H1 (cell line): ENCODE data around the gene PIAS2. TPM values are rescaled to one million over a fixed set of nuclear protein-coding genes. Genes with fewer than 3 reads are reported as not detected.
"Not testable (repeated sequence)": the region's sequence is repeated elsewhere in the genome, so short reads cannot be mapped to it uniquely, and the experiment has no call there.

Experiments
- CTCF ChIA-PET: fragments of 300-600 bp; sonication (Branson Sonifier 250); formaldehyde crosslinking; loops from one replicate; lab custom pipeline; 2021; ENCODE audit not compliant: partially characterized antibody; lab: Charles Lee
- POLR2A ChIA-PET: fragments of 300-600 bp; sonication (Branson Sonifier 250); formaldehyde crosslinking; loops from one replicate; lab custom pipeline; 2021; ENCODE audit warnings: inconsistent platforms; ENCODE audit not compliant: partially characterized antibody; lab: Charles Lee
- DNase-seq, 2 experiments: peaks; one replicate each; pipeline versions ENCODE4 v3.0.0 to v3.0.0-alpha.2; 2010 to 2022; ENCODE audit warnings: low spot score in 2 of 2, low read depth in 1 of 2, mixed read lengths in 1 of 2
- FAIRE-seq: peaks from 2 replicates; lab custom pipeline; 2011; peaks lifted over from hg19 to GRCh38; lab: Jason Lieb, UNC
- H2AFZ ChIP-seq: 2 replicates; pipeline ENCODE4 v1.8.1; 2012; ENCODE audit warnings: low read length, inconsistent platforms
- H2AK5ac ChIP-seq: 2 replicates; pipeline ENCODE4 v1.6.1; 2013; ENCODE audit warnings: low read depth, low read length
- H2BK120ac ChIP-seq: replicated peaks from 2 replicates; pipeline ENCODE3; 2013; ENCODE audit warnings: low read depth, low read length, inconsistent platforms
- H2BK12ac ChIP-seq: 2 replicates; pipeline ENCODE4 v1.6.1; 2013; ENCODE audit warnings: low read depth, low read length
- H2BK15ac ChIP-seq: 2 replicates; pipeline ENCODE4 v1.6.1; 2013; ENCODE audit warnings: low read length
- H2BK20ac ChIP-seq: 2 replicates; pipeline ENCODE4 v1.6.1; 2013; ENCODE audit warnings: low read length
- H2BK5ac ChIP-seq: 2 replicates; pipeline ENCODE4 v1.6.1; 2013; ENCODE audit warnings: low read depth, low read length
- H3K14ac ChIP-seq: 2 replicates; pipeline ENCODE4 v1.6.1; 2013; ENCODE audit warnings: inconsistent platforms; ENCODE audit not compliant: insufficient read length
- H3K18ac ChIP-seq: 2 replicates; pipeline ENCODE4 v1.6.1; 2013; ENCODE audit warnings: low read length; ENCODE audit errors: extremely low read depth
- H3K23ac ChIP-seq: 2 replicates; pipeline ENCODE4 v1.6.1; 2013; ENCODE audit warnings: inconsistent platforms; ENCODE audit not compliant: insufficient read length
- H3K23me2 ChIP-seq: 2 replicates; pipeline ENCODE4 v1.6.1; 2013; ENCODE audit warnings: low read depth, low read length
- H3K27ac ChIP-seq: 2 replicates; pipeline ENCODE4 v1.6.1; 2011; ENCODE audit warnings: low read depth, low read length, inconsistent platforms
- H3K27me3 ChIP-seq, 4 experiments: replicated peaks in 1 of 4; 1 replicate in 1 of 4; 2 replicates in 3 of 4; pipeline versions ENCODE4 v1.6.1 to v1.8.1; 2011 to 2013; ENCODE audit warnings: low read length in 3 of 4, mild to moderate bottlenecking in 3 of 4, inconsistent platforms in 2 of 4, mixed read lengths in 2 of 4, moderate library complexity in 1 of 4; ENCODE audit not compliant: control insufficient read depth in 3 of 4, insufficient read depth in 3 of 4; ENCODE audit errors: extremely low read depth in 1 of 4
- H3K36me3 ChIP-seq, 4 experiments: 2 replicates each; pipeline versions ENCODE4 v1.6.1 to v1.8.1; 2011 to 2013; ENCODE audit warnings: mild to moderate bottlenecking in 4 of 4, low read length in 3 of 4, moderate library complexity in 2 of 4, control low read depth in 1 of 4, inconsistent platforms in 1 of 4; ENCODE audit not compliant: insufficient read depth in 4 of 4, control insufficient read depth in 2 of 4
- H3K4ac ChIP-seq: replicated peaks from 2 replicates; pipeline ENCODE3; 2013; ENCODE audit warnings: low read length, low read depth, mixed read lengths, inconsistent platforms; ENCODE audit not compliant: insufficient read length
- H3K4me1 ChIP-seq, 4 experiments: replicated peaks in 1 of 4; 1 replicate in 1 of 4; 2 replicates in 3 of 4; pipeline versions ENCODE4 v1.6.1 to v1.8.1; 2011 to 2013; ENCODE audit warnings: low read length in 3 of 4, inconsistent platforms in 2 of 4, mixed read lengths in 1 of 4; ENCODE audit not compliant: insufficient read depth in 4 of 4, control insufficient read depth in 3 of 4
- H3K4me2 ChIP-seq, 2 experiments: 2 replicates each; pipeline versions ENCODE4 v1.6.1 to v1.8.1; 2011 to 2013; ENCODE audit warnings: low read depth in 2 of 2, low read length in 2 of 2, control low read depth in 1 of 2, inconsistent platforms in 1 of 2, mild to moderate bottlenecking in 1 of 2; ENCODE audit not compliant: insufficient read depth in 1 of 2
- H3K4me3 ChIP-seq, 4 experiments: fragments of 200-600, 300-600 bp in 1 of 4; sonication (generic), shearing (Covaris generic), sonication (Bioruptor Twin) in 1 of 4; 2 replicates each; pipeline versions ENCODE4 v1.5.1 to v1.8.1; 2011 to 2016; ENCODE audit warnings: low read length in 4 of 4, low read depth in 3 of 4, control low read depth in 2 of 4, inconsistent platforms in 2 of 4, mild to moderate bottlenecking in 2 of 4, mixed read lengths in 1 of 4, moderate library complexity in 1 of 4; ENCODE audit not compliant: insufficient read depth in 2 of 4; ENCODE audit errors: extremely low read depth in 1 of 4
- H3K56ac ChIP-seq: replicated peaks from 2 replicates; pipeline ENCODE3; 2013; ENCODE audit warnings: low read depth, mild to moderate bottlenecking, mixed read lengths, low read length, inconsistent platforms; ENCODE audit not compliant: insufficient read length
- H3K79me1 ChIP-seq: 2 replicates; pipeline ENCODE4 v1.6.1; 2013; ENCODE audit warnings: low read depth, low read length, control low read depth
- H3K79me2 ChIP-seq, 2 experiments: 2 replicates each; pipeline versions ENCODE4 v1.6.1 to v1.8.1; 2012 to 2013; ENCODE audit warnings: low read length in 2 of 2, mild to moderate bottlenecking in 2 of 2, inconsistent platforms in 1 of 2; ENCODE audit not compliant: insufficient read depth in 2 of 2, control insufficient read depth in 1 of 2
- H3K9ac ChIP-seq, 4 experiments: replicated peaks in 1 of 4; 1 replicate in 1 of 4; 2 replicates in 3 of 4; pipeline versions ENCODE4 v1.6.1 to v1.8.1; 2011 to 2013; ENCODE audit warnings: low read depth in 3 of 4, low read length in 3 of 4, control low read depth in 2 of 4, mild to moderate bottlenecking in 2 of 4, moderate library complexity in 2 of 4, inconsistent platforms in 1 of 4; ENCODE audit errors: extremely low read depth in 1 of 4
- H3K9me3 ChIP-seq, 2 experiments: 2 replicates each; pipeline versions ENCODE4 v1.6.1 to v1.8.1; 2012 to 2013; ENCODE audit warnings: mild to moderate bottlenecking in 2 of 2, moderate library complexity in 2 of 2, control low read depth in 1 of 2, inconsistent platforms in 1 of 2, low read depth in 1 of 2, low read length in 1 of 2, mixed read lengths in 1 of 2; ENCODE audit not compliant: insufficient read depth in 2 of 2
- H4K20me1 ChIP-seq, 2 experiments: replicated peaks in 1 of 2; 2 replicates each; pipeline versions ENCODE3 to v1.8.1; 2011 to 2013; ENCODE audit warnings: inconsistent platforms in 2 of 2, low read length in 2 of 2, mild to moderate bottlenecking in 1 of 2; ENCODE audit not compliant: insufficient read depth in 2 of 2, control insufficient read depth in 1 of 2
- H4K5ac ChIP-seq: 2 replicates; pipeline ENCODE4 v1.6.1; 2013; ENCODE audit warnings: low read length, low read depth, mixed read lengths, inconsistent platforms; ENCODE audit not compliant: insufficient read length
- H4K8ac ChIP-seq: 2 replicates; pipeline ENCODE4 v1.8.0; 2013; ENCODE audit warnings: mild to moderate bottlenecking, moderate library complexity, low read length, inconsistent platforms; ENCODE audit not compliant: insufficient read depth; ENCODE audit errors: extremely low read depth
- H4K91ac ChIP-seq: replicated peaks from 2 replicates; pipeline ENCODE3; 2013; ENCODE audit warnings: low read length, mixed read lengths, inconsistent platforms; ENCODE audit not compliant: insufficient read length
- WGBS, 2 experiments: shearing (Covaris generic) in 1 of 2; methylation state at CpG; one replicate each; pipeline versions ENCODE4 v1.1.6 to v1.1.7; 2013 to 2015; ENCODE audit warnings: low lambda C conversion rate in 2 of 2, mixed read lengths in 2 of 2, inconsistent platforms in 1 of 2, low coverage in 1 of 2, missing lambda C conversion rate in 1 of 2; ENCODE audit not compliant: insufficient replicate concordance in 2 of 2, insufficient coverage in 1 of 2, insufficient read length in 1 of 2; ENCODE audit errors: extremely low coverage in 1 of 2, missing lambda C conversion rate in 1 of 2; 5-methylcytosine and 5-hydroxymethylcytosine counted together
- polyA plus RNA-seq, 7 experiments: library from polyadenylated mRNA; depleted of rRNA in 3 of 7; stranded (reverse) in 5 of 7; unstranded in 2 of 7; fragments of >200 nt in 5 of 7; fragments of 200-250 nt in 2 of 7; gene quantifications; 1 replicate in 5 of 7; 2 replicates in 1 of 7; 4 replicates in 1 of 7; pipeline versions ENCODE4 v1.2.1 to v1.2.3, GENCODE V29; 2011 to 2013; ENCODE audit warnings: missing spikeins in 2 of 7, mixed read lengths in 2 of 7
- total RNA-seq: library from RNA; stranded (reverse); fragmentation: NEBNext Ultra II Directional; extraction: Animal tissue kit (Norgen Biotek cat#: 25700); gene quantifications from 2 replicates; pipeline ENCODE4 v1.2.1, GENCODE V29; 2021

PIAS2 gene
- total and polyA plus RNA-seq, 2 of the 8 experiments (the other 6 are each of a cell fraction or from before 2014, with no cell fraction given) = 20.1 to 53.9 TPM

DNA sequence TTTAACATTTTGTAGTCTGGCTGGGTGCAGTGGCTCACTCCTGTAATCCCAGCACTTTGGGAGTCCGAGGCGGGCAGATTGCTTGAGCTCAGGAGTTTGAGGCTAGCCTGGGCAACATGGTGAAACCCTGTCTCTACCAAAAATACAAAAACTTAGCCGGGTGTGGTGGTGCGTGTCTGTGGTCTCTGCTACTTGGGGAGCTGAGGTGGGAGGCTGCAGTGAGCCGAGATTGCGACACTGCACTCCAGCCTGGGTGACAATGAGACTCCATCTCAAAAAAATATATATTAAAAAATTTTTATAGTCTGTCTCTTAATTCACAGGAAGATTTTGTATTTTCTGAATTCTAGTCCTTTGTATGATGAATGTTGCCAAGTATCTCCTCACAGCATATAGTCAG lies 121.4 kb downstream of the PIAS2 start:
- not testable (repeated sequence) for H2BK5ac ChIP-seq, H2AFZ ChIP-seq, H4K5ac ChIP-seq, H3K4me2 ChIP-seq, H3K27me3 ChIP-seq, H2BK20ac ChIP-seq, H2AK5ac ChIP-seq, H2BK12ac ChIP-seq, H3K4me3 ChIP-seq, DNase-seq, H3K14ac ChIP-seq, H3K18ac ChIP-seq, H2BK15ac ChIP-seq, H4K20me1 ChIP-seq, H3K4ac ChIP-seq, H3K79me2 ChIP-seq, H3K23me2 ChIP-seq, H3K9ac ChIP-seq, H3K23ac ChIP-seq, FAIRE-seq, H3K79me1 ChIP-seq, H3K4me1 ChIP-seq, H3K36me3 ChIP-seq, H2BK120ac ChIP-seq, H3K56ac ChIP-seq, H3K27ac ChIP-seq, H4K8ac ChIP-seq, H3K9me3 ChIP-seq, H4K91ac ChIP-seq
- POLR2A ChIA-PET = interaction anchor here (4.1 kb wide), 1 partner anchor 11 kb away, joined by 12 read pairs; no protein-coding TSS in a partner anchor
- CTCF ChIA-PET = interaction anchor here (1.2 kb wide), 1 partner anchor 34 kb away, joined by 4 read pairs; no protein-coding TSS in a partner anchor
- WGBS, 2 experiments = 97% methylated on average over 6 of the region's 6 CpGs; no CpG with 5 or more reads in 1 of the 2 experiments
